CD14-positive monocyte (primary cell): ENCODE data around the gene SLC38A8. TPM values are rescaled to one million over a fixed set of nuclear protein-coding genes. Genes with fewer than 3 reads are reported as not detected.

Experiments used
- DNase-seq, 3 donors: peaks; one replicate each; pipeline ENCODE4 v3.0.0-alpha.2; 2011 to 2022
- H2AFZ ChIP-seq: 2 replicates; pipeline ENCODE4 v1.6.0; 2012; ENCODE audit warnings: mild to moderate bottlenecking, low read depth, low read length, inconsistent platforms; ENCODE audit not compliant: insufficient read depth, poor library complexity, severe bottlenecking
- H3K27ac ChIP-seq, 2 donors: 1 replicate in 1 of 2; 2 replicates in 1 of 2; pipeline ENCODE4 v1.5.1; 2012 to 2013; ENCODE audit warnings: low read length in 2 of 2, control low read depth in 1 of 2, inconsistent platforms in 1 of 2, low read depth in 1 of 2, mild to moderate bottlenecking in 1 of 2
- H3K27me3 ChIP-seq, 2 donors: one replicate each; pipeline versions ENCODE4 v1.6.0 to v1.6.1; 2011 to 2013; ENCODE audit warnings: low read length in 2 of 2; ENCODE audit not compliant: control insufficient read depth in 2 of 2, insufficient read depth in 2 of 2
- H3K36me3 ChIP-seq, 2 donors: replicated peaks in 1 of 2; 1 replicate in 1 of 2; 2 replicates in 1 of 2; pipeline versions ENCODE4 v1.5.1 to v1.6.1; 2012 to 2013; ENCODE audit warnings: low read length in 2 of 2, control low read depth in 1 of 2, inconsistent platforms in 1 of 2, mild to moderate bottlenecking in 1 of 2; ENCODE audit not compliant: insufficient read depth in 2 of 2, control insufficient read depth in 1 of 2
- H3K4me1 ChIP-seq, 2 donors: 1 replicate in 1 of 2; 2 replicates in 1 of 2; pipeline versions ENCODE4 v1.5.1 to v1.6.1; 2012 to 2013; ENCODE audit warnings: low read length in 2 of 2, control low read depth in 1 of 2, inconsistent platforms in 1 of 2, mild to moderate bottlenecking in 1 of 2, moderate library complexity in 1 of 2; ENCODE audit not compliant: insufficient read depth in 2 of 2, control insufficient read depth in 1 of 2
- H3K4me2 ChIP-seq: replicated peaks from 2 replicates; pipeline ENCODE3; 2012; ENCODE audit warnings: low read length, moderate library complexity, mild to moderate bottlenecking; ENCODE audit not compliant: poor library complexity, severe bottlenecking; ENCODE audit errors: extremely low read depth
- H3K4me3 ChIP-seq, 3 experiments: fragments of 200-600 bp in 1 of 3; sonication (generic) in 1 of 3; replicated peaks in 1 of 3; 1 replicate in 2 of 3; 2 replicates in 1 of 3; pipeline ENCODE4 v1.5.1; 2011 to 2013; ENCODE audit warnings: low read length in 3 of 3, mild to moderate bottlenecking in 3 of 3, control low read depth in 2 of 3, low read depth in 2 of 3, inconsistent platforms in 1 of 3, moderate library complexity in 1 of 3
- H3K79me2 ChIP-seq: 2 replicates; pipeline ENCODE4 v1.6.0; 2012; ENCODE audit warnings: mild to moderate bottlenecking, control low read depth, inconsistent platforms, low read length, moderate library complexity; ENCODE audit not compliant: insufficient read depth
- H3K9ac ChIP-seq: 2 replicates; pipeline ENCODE4 v1.6.0; 2017; ENCODE audit warnings: low read length, mild to moderate bottlenecking; ENCODE audit not compliant: insufficient read depth, poor library complexity, severe bottlenecking
- H3K9me3 ChIP-seq, 2 donors: replicated peaks in 1 of 2; 1 replicate in 1 of 2; 2 replicates in 1 of 2; pipeline versions ENCODE4 v1.5.1 to v1.6.1; 2012 to 2013; ENCODE audit warnings: low read length in 2 of 2, control low read depth in 1 of 2; ENCODE audit not compliant: control insufficient read depth in 1 of 2, insufficient read depth in 1 of 2
- H4K20me1 ChIP-seq: 2 replicates; pipeline ENCODE4 v1.6.0; 2012; ENCODE audit warnings: mild to moderate bottlenecking, low read length, control low read depth, moderate library complexity; ENCODE audit not compliant: insufficient read depth
- H3K27ac Mint-ChIP-seq, 7 donors: one replicate each; pipeline ENCODE4 v1.8.0; 2020; ENCODE audit warnings: mild to moderate bottlenecking in 7 of 7, mixed read lengths in 7 of 7, moderate library complexity in 6 of 7, inconsistent platforms in 2 of 7
- H3K27me3 Mint-ChIP-seq, 3 donors: one replicate each; pipeline ENCODE4 v1.8.0; 2021 to 2022; ENCODE audit warnings: low read depth in 3 of 3, mild to moderate bottlenecking in 3 of 3, mixed read lengths in 3 of 3, moderate library complexity in 3 of 3, inconsistent platforms in 1 of 3
- H3K36me3 Mint-ChIP-seq, 2 donors: one replicate each; pipeline ENCODE4 v1.8.0; 2020; ENCODE audit warnings: mixed read lengths in 2 of 2, inconsistent platforms in 1 of 2, mild to moderate bottlenecking in 1 of 2
- H3K4me1 Mint-ChIP-seq: one replicate; pipeline ENCODE4 v1.8.0; 2020; ENCODE audit warnings: mild to moderate bottlenecking, mixed read lengths
- H3K4me3 Mint-ChIP-seq, 2 donors: one replicate each; pipeline ENCODE4 v1.8.0; 2020; ENCODE audit warnings: mild to moderate bottlenecking in 2 of 2, mixed read lengths in 2 of 2, moderate library complexity in 1 of 2
- H3K9me3 Mint-ChIP-seq, 7 donors: one replicate each; pipeline ENCODE4 v1.8.0; 2020 to 2022; ENCODE audit warnings: mixed read lengths in 7 of 7, mild to moderate bottlenecking in 6 of 7, moderate library complexity in 6 of 7, inconsistent platforms in 2 of 7
- CTCF ChIP-seq: fragments of 200-600 bp; IDR thresholded peaks from one replicate; pipeline ENCODE4 v1.8.0; 2022; ENCODE audit warnings: antibody characterized with exemption, mild to moderate bottlenecking
- WGBS: methylation state at CpG from one replicate; pipeline ENCODE4 v1.1.5; 2013; ENCODE audit warnings: missing lambda C conversion rate; ENCODE audit not compliant: insufficient coverage; 5-methylcytosine and 5-hydroxymethylcytosine counted together
- intact Hi-C, 2 donors: fragments of 100-400 bp; cut with micrococcal nuclease; formaldehyde crosslinking; loops; one replicate each; pipeline versions ENCODE4 v1.15.0 to v1.15.1; 2023
- polyA plus RNA-seq, 3 donors: library from polyadenylated mRNA; depleted of rRNA in 1 of 3; unstranded in 2 of 3; stranded (reverse) in 1 of 3; fragments of 300-500 nt in 2 of 3; fragments of >200 nt in 1 of 3; fragmentation: Illumina TruSeq in 2 of 3; gene quantifications; 1 replicate in 2 of 3; 2 replicates in 1 of 3; pipeline ENCODE4 v1.2.3, GENCODE V29; 2012 to 2021

The SLC38A8 gene
- polyA plus RNA-seq, 3 donors = not detected

GRCh38 chr16:83963277-83964119 lies 79.1 kb downstream of the SLC38A8 start:
- H2AFZ ChIP-seq = no peak overlapping the region
- Mint-ChIP-seq H3K4me3 (no peak overlapping the region), H3K4me1 (peaks cover 2% of the 10 kb centered on the region), H3K9me3 (peaks cover 0 to 6% (median 0%) of the 10 kb centered on the region in 7 donors), H3K27me3 (peaks cover 4 to 18% (median 10%) of the 10 kb centered on the region in 3 donors), H3K36me3 (peaks cover 35 to 55% of the 10 kb centered on the region in 2 donors), H3K27ac (no peak overlapping the region)
- H3K27me3 ChIP-seq = no peaks in the 10 kb centered on the region
- no peak overlapping the region for H3K27ac ChIP-seq
- TF ChIP-seq CTCF = no peak
- H3K79me2 ChIP-seq = no peaks in the 10 kb centered on the region
- no peak overlapping the region for H3K9ac ChIP-seq
- H3K4me3 ChIP-seq = no peak overlapping the region
- H3K4me1 ChIP-seq = no peaks in the 10 kb centered on the region
- H3K36me3 ChIP-seq = peaks cover 9 to 12% of the 10 kb centered on the region in 2 donors
- no peaks in the 10 kb centered on the region for H3K9me3 ChIP-seq
- no peak for DNase-seq
- WGBS = 93% methylated on average over 21 of the region's 22 CpGs
- intact Hi-C loops = loop anchor here (5.0 to 10.0 kb wide), 2 partner anchors 94 to 541 kb away; partner anchors contain the start of gene MEAK7 (in 1 of the 2)
- no peaks in the 10 kb centered on the region for H4K20me1 ChIP-seq
- no peak overlapping the region for H3K4me2 ChIP-seq

- H3K27me3 ChIP-seq = no peaks in the 10 kb centered on the region
- peaks cover 40 to 61% of the 10 kb centered on the region in 2 donors for H3K36me3 Mint-ChIP-seq
- H3K9ac ChIP-seq = no peak overlapping the region
- no peak overlapping the region for H3K27ac ChIP-seq
- peaks cover 2 to 8% (median 3%) of the 10 kb centered on the region in 3 donors for H3K27me3 Mint-ChIP-seq
- 90% methylated on average over 2 of the region's 5 CpGs for WGBS
- no peaks in the 10 kb centered on the region for H3K9me3 ChIP-seq
- no peaks in the 10 kb centered on the region for H4K20me1 ChIP-seq
- no peaks in the 10 kb centered on the region for H3K79me2 ChIP-seq
- TF ChIP-seq CTCF = no peak
- no peak overlapping the region for H3K27ac Mint-ChIP-seq
- H3K4me1 Mint-ChIP-seq = peaks cover 3% of the 10 kb centered on the region
- no peaks in the 10 kb centered on the region for H3K4me1 ChIP-seq
- DNase-seq = no peak
- H3K4me3 ChIP-seq = no peak overlapping the region
- intact Hi-C loops = loop anchor here (5.0 to 10.0 kb wide), 2 partner anchors 96 to 543 kb away; partner anchors contain the start of gene MEAK7 (in 1 of the 2)
- no peak overlapping the region for H2AFZ ChIP-seq
- H3K4me2 ChIP-seq = no peak overlapping the region
- no peak overlapping the region for H3K4me3 Mint-ChIP-seq
- H3K36me3 ChIP-seq = peaks cover 9 to 12% of the 10 kb centered on the region in 2 donors
- peaks cover 0 to 2% (median 0%) of the 10 kb centered on the region in 7 donors for H3K9me3 Mint-ChIP-seq
Measured at GRCh38 chr16:83961591-83961990, 81.0 kb downstream of the SLC38A8 start.
